ENCODE measurements around the gene FRZB.
"Not testable (repeated sequence)": the region's sequence is repeated elsewhere in the genome, so short reads cannot be mapped to it uniquely, and the experiment has no call there.

The FRZB gene

GRCh38 chr2:182890305-182890704 is 23.9 kb upstream of the FRZB start:
- DNase-seq (ENCODE audit: low read depth) = no peak

- no peak for DNase-seq (ENCODE audit: low read depth)
Observed at GRCh38 chr2:182887753-182888415, 21.4 kb upstream of the FRZB start.

GRCh38 chr2:182887093-182887492 is 20.7 kb upstream of the FRZB start:
- DNase-seq (ENCODE audit: low read depth) = no peak

- DNase-seq (ENCODE audit: low read depth) = no peak
Observed at GRCh38 chr2:182885771-182886170, 19.3 kb upstream of the FRZB start.

GRCh38 chr2:182883451-182883850 is 17.0 kb upstream of the FRZB start:
- DNase-seq (ENCODE audit: low read depth) = no peak

- not testable (repeated sequence) for DNase-seq (ENCODE audit: low read depth)
Observed at GRCh38 chr2:182880100-182880499, 13.7 kb upstream of the FRZB start.

GRCh38 chr2:182876653-182877052 is 10.2 kb upstream of the FRZB start:
- DNase-seq (ENCODE audit: low read depth) = not testable (repeated sequence)

- DNase-seq (ENCODE audit: low read depth) = no peak
Observed at GRCh38 chr2:182870227-182870626, 3.8 kb upstream of the FRZB start.

- no peak for DNase-seq (ENCODE audit: low read depth)
Observed at GRCh38 chr2:182868054-182868796, 1.8 kb upstream of the FRZB start.

- no peak for DNase-seq (ENCODE audit: low read depth)
Observed at GRCh38 chr2:182867426-182868053, 1.1 kb upstream of the FRZB start.

GRCh38 chr2:182866095-182866460 is 359 bp downstream of the FRZB start:
- no peak for DNase-seq (ENCODE audit: low read depth)

GRCh38 chr2:182864949-182865570 is 1.4 kb downstream of the FRZB start:
- no peak for DNase-seq (ENCODE audit: low read depth)

GRCh38 chr2:182863642-182864041 is 2.8 kb downstream of the FRZB start:
- DNase-seq (ENCODE audit: low read depth) = no peak

- no peak for DNase-seq (ENCODE audit: low read depth)
Observed at GRCh38 chr2:182862091-182862490, 4.3 kb downstream of the FRZB start.

- DNase-seq (ENCODE audit: low read depth) = no peak
Observed at GRCh38 chr2:182860858-182861257, 5.6 kb downstream of the FRZB start.

- no peak for DNase-seq (ENCODE audit: low read depth)
Observed at GRCh38 chr2:182858671-182859070, 7.8 kb downstream of the FRZB start.

GRCh38 chr2:182855376-182855775 is 11.1 kb downstream of the FRZB start:
- DNase-seq (ENCODE audit: low read depth) = no peak

- no peak for DNase-seq (ENCODE audit: low read depth)
Observed at GRCh38 chr2:182854375-182855105, 11.9 kb downstream of the FRZB start.

- no peak for DNase-seq (ENCODE audit: low read depth)
Observed at GRCh38 chr2:182852801-182853200, 13.6 kb downstream of the FRZB start.

- no peak for DNase-seq (ENCODE audit: low read depth)
Observed at GRCh38 chr2:182852090-182852489, 14.3 kb downstream of the FRZB start.

GRCh38 chr2:182845794-182846417 is 20.5 kb downstream of the FRZB start:
- no peak for DNase-seq (ENCODE audit: low read depth)

- no peak for DNase-seq (ENCODE audit: low read depth)
Observed at GRCh38 chr2:182836451-182836850, 30.0 kb downstream of the FRZB start.

Measured in activated T-cell treated with anti-CD3 and anti-CD28 coated beads for 48 hours (primary cell).